ENCODE results near the gene SEMA4D.

- TF ChIP-seq, protein P1, sequence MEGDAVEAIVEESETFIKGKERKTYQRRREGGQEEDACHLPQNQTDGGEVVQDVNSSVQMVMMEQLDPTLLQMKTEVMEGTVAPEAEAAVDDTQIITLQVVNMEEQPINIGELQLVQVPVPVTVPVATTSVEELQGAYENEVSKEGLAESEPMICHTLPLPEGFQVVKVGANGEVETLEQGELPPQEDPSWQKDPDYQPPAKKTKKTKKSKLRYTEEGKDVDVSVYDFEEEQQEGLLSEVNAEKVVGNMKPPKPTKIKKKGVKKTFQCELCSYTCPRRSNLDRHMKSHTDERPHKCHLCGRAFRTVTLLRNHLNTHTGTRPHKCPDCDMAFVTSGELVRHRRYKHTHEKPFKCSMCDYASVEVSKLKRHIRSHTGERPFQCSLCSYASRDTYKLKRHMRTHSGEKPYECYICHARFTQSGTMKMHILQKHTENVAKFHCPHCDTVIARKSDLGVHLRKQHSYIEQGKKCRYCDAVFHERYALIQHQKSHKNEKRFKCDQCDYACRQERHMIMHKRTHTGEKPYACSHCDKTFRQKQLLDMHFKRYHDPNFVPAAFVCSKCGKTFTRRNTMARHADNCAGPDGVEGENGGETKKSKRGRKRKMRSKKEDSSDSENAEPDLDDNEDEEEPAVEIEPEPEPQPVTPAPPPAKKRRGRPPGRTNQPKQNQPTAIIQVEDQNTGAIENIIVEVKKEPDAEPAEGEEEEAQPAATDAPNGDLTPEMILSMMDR (IDR thresholded peaks at IDR 0.05), result no peak
- no peak for TF ChIP-seq POLR2A (IDR thresholded peaks at IDR 0.05)
These were observed 116.7 kb downstream of the SEMA4D start for GRCh38 chr9:89381308-89381609.

Data from prostate gland (tissue), 2 donors.